ENCODE results near the gene NADSYN1.

- TF ChIP-seq CTCF (conservative IDR thresholded peaks at IDR 0.05 in 1 of 2, IDR thresholded peaks at IDR 0.05 in 1 of 2; ENCODE audit: extremely low read depth in 1 of 2, insufficient read depth in 1 of 2, low read depth in 1 of 2, low read length in 2 of 2), result no peak
- no peak for TF ChIP-seq EZH2 (IDR thresholded peaks at IDR 0.05; ENCODE audit: borderline replicate concordance, low read length)
Observed at GRCh38 chr11:71545405-71545966, 92.5 kb downstream of the NADSYN1 start.

Data from mammary epithelial cell (primary cell).